ENCODE measurements around the gene GATB. TPM values are rescaled to one million over a fixed set of nuclear protein-coding genes. Genes with fewer than 3 reads are reported as not detected.
A peak's percentile ranks its signal among the peaks of the same experiment; 100 is the strongest.

The GATB gene
- total and polyA plus RNA-seq, 2 donors: 11.7 to 12.8 TPM

DNA sequence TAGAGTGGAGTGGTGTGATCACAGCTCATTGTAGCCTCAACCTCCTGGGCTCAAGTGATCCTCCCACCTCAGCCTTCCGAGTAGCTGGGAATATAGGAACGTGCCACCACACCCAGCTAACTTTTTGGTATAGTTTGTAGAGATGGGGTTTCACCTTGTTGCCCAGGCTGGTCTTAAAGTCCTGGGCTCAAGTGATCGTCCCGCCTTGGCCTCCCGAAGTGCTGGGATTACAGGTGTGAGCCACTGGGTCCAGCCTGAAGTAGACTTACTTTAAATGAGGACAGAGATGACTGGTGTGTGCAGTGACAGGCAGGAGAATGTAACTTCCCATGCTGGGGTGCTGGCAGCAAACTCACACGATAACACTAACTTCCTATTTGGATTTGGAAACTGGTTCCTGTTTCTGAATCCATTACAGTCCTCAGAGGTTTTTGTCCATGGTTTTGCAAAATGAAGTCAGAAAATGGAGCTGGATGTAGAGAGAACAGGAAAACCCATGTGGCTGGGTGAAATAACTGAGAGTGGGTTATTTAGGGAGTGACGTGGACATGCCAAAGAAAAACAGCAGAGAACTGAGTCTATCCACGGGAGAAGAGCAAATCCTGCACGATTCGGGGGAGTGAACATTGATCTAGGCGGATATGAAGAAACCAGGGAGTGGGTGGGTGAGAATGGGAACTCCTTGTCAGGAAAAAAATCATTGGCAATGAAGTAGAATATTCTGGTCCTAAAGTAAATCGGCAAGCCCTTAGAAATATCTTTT is 95.6 kb downstream of the GATB start:
- no peaks in the 10 kb centered on the region for H3K4me1 ChIP-seq (ENCODE audit: insufficient read depth)
- whole genome bisulfite sequencing: 85% methylated on average over 12 of the region's 12 CpGs
- no peak overlapping the region for H3K4me3 ChIP-seq (ENCODE audit: low read depth, low read length)
- no peak overlapping the region for H3K27ac ChIP-seq (ENCODE audit: low read depth)
- H3K36me3 ChIP-seq (ENCODE audit: insufficient read depth): no peaks in the 10 kb centered on the region
- no peak for DNase-seq (ENCODE audit: extremely low spot score)

DNA sequence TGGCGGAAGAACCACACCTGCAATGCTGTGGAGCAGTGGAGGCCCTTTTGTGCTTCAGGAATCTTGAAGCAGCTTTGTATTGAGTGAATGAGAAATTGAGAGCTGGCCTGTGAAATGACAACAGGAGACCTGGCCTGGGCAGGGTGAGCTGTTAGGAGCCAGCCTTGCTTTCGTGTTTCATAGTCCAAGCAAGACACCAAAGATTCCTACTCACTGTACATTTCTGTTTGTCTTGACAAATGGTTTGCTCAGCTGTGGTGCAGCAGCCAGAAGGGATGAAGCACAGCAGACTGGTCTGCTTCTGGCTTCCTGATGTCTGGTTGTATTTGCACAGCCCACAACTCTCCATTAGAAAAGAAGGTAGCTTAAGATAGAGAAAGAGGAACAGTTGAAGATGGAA is 96.5 kb downstream of the GATB start:
- Histone ChIP-seq H3K27ac (ENCODE audit: low read depth) (no peak overlapping the region), H3K4me1 (ENCODE audit: insufficient read depth) (no peaks in the 10 kb centered on the region), H3K4me3 (ENCODE audit: low read depth, low read length) (no peak overlapping the region), H3K36me3 (ENCODE audit: insufficient read depth) (no peaks in the 10 kb centered on the region)
- 88% methylated on average over 2 of the region's 2 CpGs for WGBS
- DNase-seq (ENCODE audit: extremely low spot score): no peak

DNA sequence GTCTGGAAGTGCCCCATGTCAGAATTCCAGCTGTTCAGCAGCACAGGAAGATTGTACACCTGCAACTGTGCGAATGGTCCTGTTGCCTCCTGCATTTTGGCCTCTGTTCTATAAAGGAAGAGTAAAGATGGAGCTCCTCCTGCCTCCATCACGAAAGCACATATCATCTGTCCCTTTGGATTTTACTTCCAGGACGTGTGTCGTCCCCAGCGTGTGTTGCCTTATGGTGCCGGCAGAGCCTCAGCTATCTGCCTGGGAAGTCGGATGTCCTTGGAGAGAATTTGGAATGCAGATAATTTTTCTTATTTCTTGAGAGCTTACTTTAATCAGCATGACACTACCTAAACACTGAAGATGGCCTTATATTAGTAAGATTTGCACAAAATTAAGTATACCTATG is 97.7 kb downstream of the GATB start:
- H3K4me3 ChIP-seq (ENCODE audit: low read depth, low read length): no peak overlapping the region
- no peaks in the 10 kb centered on the region for H3K4me1 ChIP-seq (ENCODE audit: insufficient read depth)
- WGBS: 86% methylated on average over 7 of the region's 7 CpGs
- no peaks in the 10 kb centered on the region for H3K36me3 ChIP-seq (ENCODE audit: insufficient read depth)
- H3K27ac ChIP-seq (ENCODE audit: low read depth): no peak overlapping the region
- DNase-seq (ENCODE audit: extremely low spot score): no peak

DNA sequence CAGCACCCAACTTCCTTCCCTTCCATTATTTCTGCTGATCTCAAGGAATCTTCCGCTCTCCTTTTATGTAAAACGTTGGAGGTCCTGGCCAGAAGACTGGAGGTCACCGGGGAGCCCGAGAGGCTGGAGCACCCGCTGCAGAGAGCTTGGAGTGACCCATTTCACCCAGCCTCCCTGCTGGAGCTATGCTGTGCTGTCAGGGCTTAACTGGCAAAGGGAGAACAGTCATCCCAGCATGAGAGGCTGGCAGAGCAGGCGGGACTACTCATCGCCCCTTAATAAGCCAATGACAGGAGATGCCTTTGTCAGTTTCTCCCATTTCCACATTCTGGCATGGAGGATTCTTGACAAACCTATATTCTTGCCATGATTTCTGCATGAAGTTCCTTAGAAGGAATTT is 98.9 kb downstream of the GATB start:
- H3K4me1 ChIP-seq (ENCODE audit: insufficient read depth): no peaks in the 10 kb centered on the region
- H3K36me3 ChIP-seq (ENCODE audit: insufficient read depth): no peaks in the 10 kb centered on the region
- H3K4me3 ChIP-seq (ENCODE audit: low read depth, low read length): no peak overlapping the region
- no peak overlapping the region for H3K27ac ChIP-seq (ENCODE audit: low read depth)
- DNase-seq (ENCODE audit: extremely low spot score): no peak
- WGBS: 89% methylated on average over 7 of the region's 7 CpGs

DNA sequence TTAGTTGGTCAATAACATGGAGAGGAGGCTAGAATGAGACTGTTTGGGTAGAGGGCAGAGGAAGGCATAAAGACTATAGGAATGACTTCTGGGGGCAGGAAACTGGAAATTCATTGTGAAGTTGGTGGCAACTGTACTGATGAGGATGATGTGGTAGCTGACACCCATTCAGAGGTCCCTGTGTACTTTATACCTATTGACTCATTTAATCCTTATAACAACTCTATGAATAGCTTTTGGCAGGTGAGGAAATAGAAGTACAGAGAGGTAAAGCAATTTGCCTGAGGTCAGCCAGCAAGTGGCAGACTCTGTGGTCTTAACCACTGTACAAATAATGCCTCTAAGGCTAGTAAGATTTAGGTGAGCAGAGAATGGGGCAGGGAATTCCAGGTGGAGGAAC is 100.1 kb downstream of the GATB start:
- H3K4me3 ChIP-seq (ENCODE audit: low read depth, low read length): no peak overlapping the region
- H3K36me3 ChIP-seq (ENCODE audit: insufficient read depth): no peaks in the 10 kb centered on the region
- DNase-seq (ENCODE audit: extremely low spot score): no peak
- H3K27ac ChIP-seq (ENCODE audit: low read depth): no peak overlapping the region
- no peaks in the 10 kb centered on the region for H3K4me1 ChIP-seq (ENCODE audit: insufficient read depth)

DNA sequence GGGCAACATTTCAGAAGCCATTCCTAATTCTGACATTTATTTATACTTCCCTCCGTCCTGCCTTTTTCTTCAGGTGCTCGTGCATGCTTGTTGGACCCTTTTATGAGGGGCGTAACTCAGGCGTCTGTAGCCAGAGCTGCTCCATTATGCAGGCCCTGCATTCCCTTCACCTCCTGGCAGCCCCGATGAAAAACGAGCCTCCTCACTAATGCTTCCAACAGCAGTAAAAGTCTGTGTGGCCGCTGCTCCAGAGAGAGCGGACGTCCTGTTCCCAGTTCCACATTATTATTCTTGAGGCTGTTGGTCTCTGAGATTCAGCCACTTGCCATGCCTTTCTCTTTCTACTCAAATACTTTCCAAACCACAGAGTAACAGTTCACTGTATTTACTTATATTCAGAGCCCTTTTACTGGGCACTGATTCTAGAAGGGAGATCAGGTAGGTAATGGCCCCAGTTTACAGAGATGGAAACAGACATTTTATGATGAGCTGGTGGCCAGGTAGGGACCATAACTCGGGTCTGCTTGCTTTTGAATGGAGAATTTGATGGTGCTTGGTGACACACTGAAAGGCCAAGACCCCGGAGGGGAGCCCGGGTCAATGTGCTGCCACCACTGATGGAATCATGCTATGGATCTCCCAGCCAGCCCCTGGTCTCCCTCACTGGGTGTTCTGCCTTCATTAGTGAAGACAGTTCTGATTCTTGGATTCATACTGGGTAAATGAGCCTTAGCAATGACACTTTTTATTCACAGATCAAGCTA is 101.0 kb downstream of the GATB start:
- peak; percentile 81 for DNase-seq (ENCODE audit: extremely low spot score)
- Histone ChIP-seq H3K36me3 (ENCODE audit: insufficient read depth) (no peaks in the 10 kb centered on the region), H3K4me1 (ENCODE audit: insufficient read depth) (no peaks in the 10 kb centered on the region), H3K4me3 (ENCODE audit: low read depth, low read length) (no peak overlapping the region), H3K27ac (ENCODE audit: low read depth) (no peak overlapping the region)
- 32% methylated on average over 12 of the region's 12 CpGs for WGBS

DNA sequence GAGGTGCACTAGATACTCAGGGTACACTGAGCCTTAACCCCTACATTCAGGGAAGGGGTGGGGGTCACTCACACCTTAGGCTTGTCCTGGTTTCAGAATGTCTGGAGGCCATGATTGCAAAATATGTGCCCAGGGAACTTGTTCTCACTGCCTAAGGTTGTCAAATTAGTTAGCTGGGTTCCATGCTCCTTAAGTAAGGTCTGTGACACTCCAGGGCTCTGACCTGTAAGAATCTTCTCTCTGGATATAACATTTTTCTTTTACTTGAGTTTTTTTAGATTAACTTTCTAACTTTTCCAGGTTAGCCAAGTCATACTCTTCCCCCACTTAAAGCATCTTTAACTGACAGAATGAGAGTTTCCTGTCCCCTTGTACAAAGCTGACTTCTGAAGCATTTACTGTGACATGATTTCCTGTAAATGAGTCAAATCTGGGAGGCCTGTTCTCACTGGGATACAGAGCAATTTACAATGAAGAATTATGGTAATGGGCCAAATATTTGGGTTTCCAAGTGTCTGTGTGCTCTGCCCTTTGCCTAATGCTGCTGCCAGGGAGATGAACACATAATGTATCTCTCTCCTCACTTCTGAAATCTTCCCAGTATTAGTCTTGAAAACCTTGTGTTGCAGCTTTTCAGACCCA is 101.7 kb downstream of the GATB start:
- DNase-seq (ENCODE audit: extremely low spot score): no peak
- Histone ChIP-seq H3K4me1 (ENCODE audit: insufficient read depth) (no peaks in the 10 kb centered on the region), H3K4me3 (ENCODE audit: low read depth, low read length) (no peak overlapping the region), H3K36me3 (ENCODE audit: insufficient read depth) (no peaks in the 10 kb centered on the region), H3K27ac (ENCODE audit: low read depth) (no peak overlapping the region)

DNA sequence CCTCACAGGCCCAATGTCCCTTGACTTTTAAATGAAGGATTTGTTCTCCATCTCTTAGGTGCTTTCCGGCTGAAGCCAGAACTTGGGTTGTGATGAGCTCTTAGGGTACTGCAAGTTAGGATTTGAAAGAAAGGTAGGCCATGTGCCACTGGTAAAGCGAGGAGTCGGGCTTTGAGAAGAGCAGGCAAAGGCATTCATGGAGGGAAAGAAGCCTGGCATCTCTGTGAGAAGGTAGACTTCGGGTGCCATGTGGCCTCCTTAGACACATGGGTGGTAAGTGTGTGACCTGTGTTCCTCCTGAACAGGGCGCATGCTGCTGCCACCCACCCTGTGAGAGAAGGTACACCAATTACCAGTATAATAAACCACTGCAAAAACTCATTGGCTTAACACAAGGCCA is 102.9 kb downstream of the GATB start:
- Histone ChIP-seq H3K4me1 (ENCODE audit: insufficient read depth) (no peaks in the 10 kb centered on the region), H3K4me3 (ENCODE audit: low read depth, low read length) (no peak overlapping the region), H3K27ac (ENCODE audit: low read depth) (no peak overlapping the region), H3K36me3 (ENCODE audit: insufficient read depth) (no peaks in the 10 kb centered on the region)
- DNase-seq (ENCODE audit: extremely low spot score): no peak
- 98% methylated on average over 5 of the region's 5 CpGs for WGBS

DNA sequence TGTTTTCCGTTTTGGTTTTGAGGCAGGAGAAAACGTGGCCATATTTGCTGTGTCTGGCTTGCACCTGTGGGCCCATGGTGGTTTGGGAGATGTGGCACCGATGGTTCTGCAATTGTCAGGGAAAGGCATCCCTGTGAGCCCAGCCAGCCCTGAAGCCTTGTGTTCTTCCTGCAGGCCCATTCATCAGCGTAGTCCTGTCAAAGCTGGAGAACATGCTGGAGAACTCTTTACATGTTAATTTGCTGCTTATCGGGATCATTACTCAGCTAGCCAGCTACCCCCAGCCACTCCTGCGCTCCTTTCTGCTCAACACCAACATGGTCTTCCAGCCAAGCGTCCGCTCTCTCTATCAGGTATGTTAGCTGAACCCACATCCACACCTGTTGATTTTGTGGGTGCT is 104.7 kb downstream of the GATB start:
- H3K4me1 ChIP-seq (ENCODE audit: insufficient read depth): no peaks in the 10 kb centered on the region
- no peak overlapping the region for H3K27ac ChIP-seq (ENCODE audit: low read depth)
- DNase-seq (ENCODE audit: extremely low spot score): no peak
- H3K4me3 ChIP-seq (ENCODE audit: low read depth, low read length): no peak overlapping the region
- 91% methylated on average over 8 of the region's 8 CpGs for WGBS
- H3K36me3 ChIP-seq (ENCODE audit: insufficient read depth): no peaks in the 10 kb centered on the region

DNA sequence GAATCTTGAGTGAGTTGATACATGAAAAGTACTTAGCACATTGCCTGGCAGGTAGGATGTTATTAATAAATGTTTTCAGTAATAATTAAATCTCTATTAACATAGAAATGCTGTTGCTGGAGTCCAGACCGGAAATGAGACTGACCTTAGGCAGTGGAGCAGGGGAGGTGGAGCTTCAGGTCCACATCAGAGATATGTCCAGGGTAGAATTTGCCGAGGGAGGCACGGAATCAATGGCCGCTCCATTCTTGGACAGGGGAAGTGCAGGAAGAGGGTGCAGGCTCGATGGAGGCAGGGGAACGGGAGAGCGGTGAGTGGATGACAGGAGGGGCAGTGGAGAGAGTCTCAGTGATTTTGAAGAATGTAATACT is 107.3 kb downstream of the GATB start:
- Histone ChIP-seq H3K4me3 (ENCODE audit: low read depth, low read length) (no peak overlapping the region), H3K36me3 (ENCODE audit: insufficient read depth) (no peaks in the 10 kb centered on the region), H3K4me1 (ENCODE audit: insufficient read depth) (no peaks in the 10 kb centered on the region), H3K27ac (ENCODE audit: low read depth) (no peak overlapping the region)
- WGBS: 75% methylated on average over 7 of the region's 7 CpGs
- no peak for DNase-seq (ENCODE audit: extremely low spot score)

DNA sequence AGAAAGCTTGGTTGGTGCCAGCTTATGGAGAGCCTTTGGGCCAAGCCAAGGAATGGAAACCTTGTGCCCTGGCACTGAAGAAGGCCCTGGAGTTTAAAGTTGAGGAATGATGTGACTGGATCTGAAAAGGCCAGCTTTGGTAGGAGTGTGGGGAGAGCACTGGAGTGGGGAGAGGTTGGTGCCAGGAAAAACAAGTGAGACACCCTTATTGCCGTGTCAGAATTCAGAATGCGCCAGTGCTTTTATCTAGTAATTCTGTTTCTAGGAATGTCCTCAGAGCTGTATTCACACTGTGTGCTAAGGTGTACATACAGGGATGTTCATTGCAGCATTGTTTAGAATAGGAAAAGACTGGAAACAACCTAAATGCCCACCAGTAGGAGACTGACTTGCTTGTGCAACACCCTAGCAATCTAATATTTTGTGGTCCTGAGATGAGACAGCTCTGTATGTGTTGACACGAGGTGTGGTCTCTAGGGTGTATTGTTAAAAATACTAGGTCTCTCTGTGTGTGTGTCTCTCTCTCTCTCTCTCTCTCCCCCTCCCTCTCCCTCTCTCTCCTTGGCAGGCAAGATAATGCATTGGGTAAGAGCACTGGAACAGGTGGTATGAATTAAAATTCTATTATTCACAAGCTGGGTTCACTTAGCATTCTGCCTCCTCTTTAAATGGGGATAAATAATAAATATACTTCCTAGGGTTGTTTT is 107.8 kb downstream of the GATB start:
- 81% methylated on average over 3 of the region's 3 CpGs for WGBS

DNA sequence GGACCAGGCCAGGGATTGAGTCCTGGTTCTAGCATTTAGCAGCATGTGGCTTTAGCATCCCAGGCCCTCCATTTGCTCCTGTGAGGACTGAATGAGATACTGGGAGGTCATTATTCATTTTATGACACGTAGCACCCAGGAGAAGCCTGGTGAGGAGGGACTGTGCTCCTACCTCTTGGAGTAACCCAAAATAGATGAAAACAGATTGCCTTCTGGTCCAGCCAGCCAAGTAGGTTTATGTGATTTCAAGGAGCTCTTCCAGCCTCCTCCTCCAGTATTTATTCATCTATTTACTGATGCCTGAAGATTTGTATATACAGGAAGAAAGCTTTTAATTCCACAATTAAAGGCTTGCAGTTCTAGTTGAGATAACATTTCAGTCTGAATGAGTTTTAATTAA is 109.3 kb downstream of the GATB start:
- no peaks in the 10 kb centered on the region for H3K36me3 ChIP-seq (ENCODE audit: insufficient read depth)
- H3K27ac ChIP-seq (ENCODE audit: low read depth): no peak overlapping the region
- no peaks in the 10 kb centered on the region for H3K4me1 ChIP-seq (ENCODE audit: insufficient read depth)
- no peak overlapping the region for H3K4me3 ChIP-seq (ENCODE audit: low read depth, low read length)
- no peak for DNase-seq (ENCODE audit: extremely low spot score)
- WGBS: 64% methylated on average over 1 of the region's 1 CpG

More for the DNA sequence above, 107.8 kb downstream of the GATB start:
- DNase-seq (ENCODE audit: extremely low spot score): no peak
- no peaks in the 10 kb centered on the region for H3K4me1 ChIP-seq (ENCODE audit: insufficient read depth)
- H3K27ac ChIP-seq (ENCODE audit: low read depth): no peak overlapping the region
- H3K36me3 ChIP-seq (ENCODE audit: insufficient read depth): no peaks in the 10 kb centered on the region
- no peak overlapping the region for H3K4me3 ChIP-seq (ENCODE audit: low read depth, low read length)

DNA sequence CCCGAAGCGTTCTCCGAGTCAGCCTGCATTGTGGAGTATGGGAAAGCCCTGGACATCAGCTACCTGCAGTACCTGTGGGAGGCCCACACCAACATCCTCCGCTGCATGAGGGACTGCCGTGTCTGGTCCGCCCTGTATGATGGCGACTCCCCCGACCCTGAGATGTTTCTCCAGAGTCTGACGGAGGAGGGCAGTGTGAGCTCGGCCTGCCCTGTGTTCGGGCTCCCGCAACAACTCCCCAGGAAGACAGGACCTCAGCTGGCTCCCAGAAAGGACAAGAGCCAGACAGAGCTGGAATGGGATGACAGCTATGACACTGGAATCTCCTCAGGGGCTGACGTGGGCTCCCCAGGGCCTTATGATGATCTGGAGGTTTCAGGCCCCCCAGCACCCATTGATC is 111.3 kb downstream of the GATB start:
- Histone ChIP-seq H3K27ac (ENCODE audit: low read depth) (no peak overlapping the region), H3K4me1 (ENCODE audit: insufficient read depth) (no peaks in the 10 kb centered on the region), H3K4me3 (ENCODE audit: low read depth, low read length) (no peak overlapping the region), H3K36me3 (ENCODE audit: insufficient read depth) (no peaks in the 10 kb centered on the region)
- DNase-seq (ENCODE audit: extremely low spot score): no peak
- WGBS: 90% methylated on average over 13 of the region's 13 CpGs

DNA sequence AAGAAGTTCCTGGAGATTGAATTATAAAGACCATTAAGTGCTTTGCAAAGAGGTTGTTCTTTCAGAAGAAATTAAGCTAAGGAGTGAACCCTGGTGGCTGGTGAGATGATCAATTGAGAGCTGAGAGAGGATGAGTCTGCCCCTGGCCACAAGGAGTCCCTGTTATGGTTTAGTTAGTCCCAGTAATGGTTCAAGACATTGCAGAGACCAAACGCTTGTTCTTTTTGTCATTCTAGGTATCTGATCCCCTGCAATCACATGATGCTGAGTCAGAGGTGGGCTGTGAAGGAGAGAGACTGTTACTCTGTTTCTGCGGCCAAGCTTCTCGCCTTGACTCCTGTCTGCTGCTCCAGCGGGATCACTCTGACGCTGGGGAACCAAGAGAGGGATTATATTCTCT is 114.5 kb downstream of the GATB start:
- no peak for DNase-seq (ENCODE audit: extremely low spot score)
- WGBS: 76% methylated on average over 5 of the region's 5 CpGs
- no peaks in the 10 kb centered on the region for H3K4me1 ChIP-seq (ENCODE audit: insufficient read depth)

More for the DNA sequence above, 114.5 kb downstream of the GATB start:
- Histone ChIP-seq H3K36me3 (ENCODE audit: insufficient read depth) (no peaks in the 10 kb centered on the region), H3K4me3 (ENCODE audit: low read depth, low read length) (no peak overlapping the region), H3K27ac (ENCODE audit: low read depth) (no peak overlapping the region)
